GM21515 (cell line): Measurements from ENCODE around the gene OR4P4.
A peak's percentile ranks its signal among the peaks of the same experiment; 100 is the strongest.

ENCODE experiments used
- ATAC-seq: cut with Tn5 transposase; IDR thresholded peaks from one replicate; pipeline ENCODE4 v1.9.1; 2021; ENCODE audit not compliant: unreplicated experiment

OR4P4 gene

GRCh38 chr11:55634813-55635212 lies at the start of gene OR4P4:
Gene OR4P4 (plus strand): TSS chr11:55635113.
- no peak for ATAC-seq

GRCh38 chr11:55607545-55607944 lies 27.4 kb upstream of the OR4P4 start, which contains the start of gene OR4C11:
Gene OR4C11 (minus strand): TSS chr11:55607645. CDS start chr11:55604373, 3,272 bp downstream.
- no peak for ATAC-seq

- ATAC-seq: no peak
These were observed 10.4 kb upstream of the OR4P4 start for GRCh38 chr11:55624531-55624930.

- ATAC-seq: no peak
These were observed 13.1 kb downstream of the OR4P4 start, which contains the start of gene OR4S2 for GRCh38 chr11:55648027-55648426. Gene OR4S2 (plus strand): TSS chr11:55648327. CDS start chr11:55650904, 2,577 bp downstream.

GRCh38 chr11:55652560-55652959 lies 17.6 kb downstream of the OR4P4 start:
- no peak for ATAC-seq

GRCh38 chr11:55655096-55655495 lies 20.2 kb downstream of the OR4P4 start:
- no peak for ATAC-seq

- peak; percentile 91 for ATAC-seq
These were observed 23.2 kb downstream of the OR4P4 start for GRCh38 chr11:55658031-55658573.

- ATAC-seq: peak; percentile 32
These were observed 23.7 kb downstream of the OR4P4 start for GRCh38 chr11:55658608-55659007.

- ATAC-seq: no peak
These were observed 27.0 kb downstream of the OR4P4 start, which contains the start of gene OR4C6 for GRCh38 chr11:55661901-55662300. Gene OR4C6 (plus strand): TSS chr11:55662201. CDS start chr11:55665167, 2,966 bp downstream.

GRCh38 chr11:55669376-55669775 lies 34.5 kb downstream of the OR4P4 start:
- no peak for ATAC-seq

GRCh38 chr11:55673860-55674259 lies 38.9 kb downstream of the OR4P4 start:
- ATAC-seq: no peak
